NCI-H146 treated with DMSO at 0.1 percent for 48 hours (cell line): ENCODE measurements around the gene MAD1L1.
A peak's percentile ranks its signal among the peaks of the same experiment; 100 is the strongest.

Source experiments
- DNase-seq: peaks from one replicate; lab custom pipeline; 2025; ENCODE audit not compliant: unreplicated experiment; lab: John Stamatoyannopoulos, UW

MAD1L1 gene

DNA sequence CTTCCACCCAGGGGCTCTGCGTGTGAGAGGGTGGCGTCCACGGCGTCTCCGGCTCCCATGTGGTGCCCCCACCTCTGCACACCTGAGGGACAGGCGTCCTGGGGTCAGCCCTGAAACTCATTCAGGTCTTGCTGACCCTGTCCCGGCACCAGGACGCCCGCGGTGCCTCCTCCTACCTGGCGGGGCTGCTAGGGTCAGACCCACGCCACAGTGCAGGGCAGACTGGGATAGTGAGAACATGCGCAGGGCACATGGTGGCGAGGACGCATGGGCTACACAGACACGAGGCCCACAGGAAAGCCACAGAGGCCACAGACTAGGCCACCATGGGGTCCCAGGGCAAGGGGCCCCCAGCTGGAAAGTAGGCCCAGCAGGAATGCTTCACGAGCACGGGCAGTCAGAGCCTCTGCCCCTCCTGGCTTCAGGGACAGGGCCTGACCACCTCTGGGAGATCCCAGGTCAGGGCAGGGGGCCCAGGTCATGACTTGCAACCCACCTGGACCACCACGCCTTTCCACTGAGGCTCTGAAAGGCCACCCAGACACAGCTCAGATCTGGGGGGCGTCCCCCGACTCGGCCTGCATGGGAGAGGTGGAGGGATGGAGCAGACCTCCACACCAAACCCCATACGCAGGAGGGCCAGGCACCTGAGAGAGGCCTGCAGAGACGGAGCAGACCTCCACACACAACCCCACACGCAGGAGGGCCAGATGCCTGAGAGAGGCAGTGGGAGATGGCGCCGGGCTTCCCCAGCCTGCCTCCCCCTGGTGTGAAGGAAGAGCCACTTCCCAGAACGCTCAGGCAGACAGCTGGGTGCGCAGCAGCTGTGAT, 374.1 kb downstream of the MAD1L1 start:
- no peak for DNase-seq

DNA sequence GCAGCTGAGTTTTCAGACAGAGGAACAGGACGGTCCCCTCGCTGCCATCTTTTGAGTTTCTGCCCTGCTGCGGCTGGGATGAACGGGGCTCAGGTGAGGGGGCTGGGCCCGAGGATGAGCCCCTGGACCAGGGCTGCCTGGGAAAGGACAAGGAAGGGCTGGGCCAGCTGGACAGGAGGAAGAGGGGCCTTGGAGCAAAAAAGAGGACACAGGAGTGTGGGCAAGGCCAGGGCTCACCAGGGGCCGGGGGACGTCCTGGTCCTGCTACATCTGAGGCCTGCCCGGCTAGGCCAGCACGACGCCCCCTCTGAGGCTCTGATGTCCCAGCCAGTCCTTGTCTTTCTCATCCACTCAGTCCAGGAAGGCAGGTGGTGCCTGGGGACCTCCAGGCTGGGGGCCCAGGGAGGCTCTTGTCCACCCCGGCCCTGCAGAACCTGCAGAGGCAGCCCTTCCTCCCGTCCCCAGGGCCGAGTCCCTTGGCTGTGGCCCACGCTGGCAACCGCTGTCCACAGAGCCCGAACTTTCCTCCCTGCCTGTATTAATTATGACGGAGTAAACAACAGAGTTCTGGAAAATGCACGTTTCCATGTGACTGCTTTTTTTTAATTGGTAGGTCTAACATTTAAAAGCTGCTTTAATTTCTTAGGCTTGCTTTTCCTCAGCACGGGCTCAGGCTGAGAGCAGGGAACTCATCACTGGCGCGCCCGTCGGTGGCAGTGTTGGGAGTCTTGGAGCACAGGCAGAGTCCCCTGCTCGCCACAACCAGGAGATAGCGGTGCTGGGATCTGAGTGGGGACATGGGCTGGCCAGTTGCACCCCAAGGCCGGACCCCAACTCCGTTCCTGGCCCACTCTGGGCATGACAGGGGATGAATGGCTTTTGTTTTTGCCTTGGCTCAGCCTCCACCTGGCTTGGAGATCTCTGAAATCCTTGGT, 375.0 kb downstream of the MAD1L1 start:
- no peak for DNase-seq

DNA sequence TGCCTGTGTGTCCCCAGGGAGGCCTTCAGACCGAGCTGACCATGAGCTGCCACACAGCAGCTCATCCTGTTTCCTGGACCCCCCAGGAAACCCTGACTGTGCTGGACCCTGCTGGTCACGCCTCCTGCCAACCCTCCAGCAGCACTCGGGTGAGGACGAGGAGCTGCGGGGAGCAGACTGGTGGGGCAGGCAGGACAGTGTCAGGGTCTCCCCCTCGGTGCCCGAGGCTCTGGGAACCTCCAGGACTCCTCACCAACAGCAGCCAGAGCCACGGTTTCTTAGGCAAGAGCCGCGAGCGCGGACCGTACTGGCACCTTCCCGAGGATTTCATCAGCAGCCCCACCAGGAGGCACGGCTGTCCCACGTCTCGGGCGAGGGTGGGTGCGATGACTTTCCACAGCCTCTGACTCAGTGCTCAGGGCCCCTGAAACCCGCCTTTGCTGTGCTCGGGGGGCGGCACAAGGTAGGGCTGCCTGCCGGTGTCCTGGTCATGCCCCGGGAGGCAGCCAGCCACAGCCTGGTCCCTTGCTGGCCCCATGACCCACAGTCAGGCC, 375.8 kb downstream of the MAD1L1 start:
- no peak for DNase-seq

DNA sequence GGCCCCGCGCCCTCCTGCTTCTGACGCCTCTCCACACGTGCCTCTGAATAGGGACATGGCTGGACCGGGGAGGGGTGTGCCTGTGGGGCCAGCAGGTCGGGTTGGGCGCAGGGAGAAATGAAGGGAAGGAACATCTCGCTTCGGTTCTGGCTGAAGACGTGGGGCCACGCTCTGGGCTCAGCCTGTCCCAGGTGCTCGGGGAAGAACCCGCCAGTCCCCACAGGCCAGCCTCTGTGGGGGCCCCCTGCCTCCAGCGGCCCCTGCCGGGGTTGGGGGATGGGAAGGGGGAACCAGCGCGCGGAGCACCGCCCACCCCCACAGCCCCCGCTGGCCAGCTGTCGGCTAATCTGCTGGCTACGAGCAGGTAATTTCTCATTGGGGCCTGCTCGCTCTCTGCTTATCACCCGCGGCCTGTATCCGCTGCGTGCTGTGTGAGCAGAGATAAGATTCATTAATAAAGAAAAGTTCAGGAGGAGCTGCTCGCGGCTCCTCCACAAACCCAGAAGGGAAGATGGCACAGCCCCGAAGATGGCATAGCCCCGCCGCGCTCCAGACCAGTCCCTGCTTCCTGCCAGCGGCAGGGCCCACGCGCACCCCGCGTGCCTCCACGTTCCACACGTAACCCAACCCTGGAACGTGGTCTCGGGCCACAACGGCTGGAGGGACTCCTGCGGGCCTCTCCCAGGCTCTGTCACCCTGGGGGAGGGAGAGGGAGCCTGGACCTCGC, 376.4 kb downstream of the MAD1L1 start:
- DNase-seq: no peak

DNA sequence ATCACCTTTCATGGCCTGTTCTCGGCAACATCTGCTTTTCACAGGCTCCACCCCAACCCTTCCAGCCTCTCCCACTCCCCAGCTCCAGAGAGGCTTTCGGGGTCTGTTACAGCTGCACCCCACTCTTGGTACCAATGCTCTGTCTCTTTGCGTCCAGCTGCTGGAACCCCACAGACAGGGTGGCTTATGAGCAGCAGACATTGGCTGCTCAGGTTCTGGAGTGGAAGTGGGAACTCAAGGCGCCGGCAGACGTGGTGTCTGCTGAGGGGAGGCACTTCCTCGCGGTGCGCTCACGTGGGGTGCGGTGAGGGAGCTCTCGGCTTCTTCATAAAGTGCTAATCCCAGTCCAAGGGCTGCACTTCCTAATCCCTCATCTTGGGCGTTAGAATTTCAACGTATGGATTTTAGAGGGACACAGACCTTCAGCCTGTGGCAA, 377.0 kb downstream of the MAD1L1 start:
- no peak for DNase-seq

DNA sequence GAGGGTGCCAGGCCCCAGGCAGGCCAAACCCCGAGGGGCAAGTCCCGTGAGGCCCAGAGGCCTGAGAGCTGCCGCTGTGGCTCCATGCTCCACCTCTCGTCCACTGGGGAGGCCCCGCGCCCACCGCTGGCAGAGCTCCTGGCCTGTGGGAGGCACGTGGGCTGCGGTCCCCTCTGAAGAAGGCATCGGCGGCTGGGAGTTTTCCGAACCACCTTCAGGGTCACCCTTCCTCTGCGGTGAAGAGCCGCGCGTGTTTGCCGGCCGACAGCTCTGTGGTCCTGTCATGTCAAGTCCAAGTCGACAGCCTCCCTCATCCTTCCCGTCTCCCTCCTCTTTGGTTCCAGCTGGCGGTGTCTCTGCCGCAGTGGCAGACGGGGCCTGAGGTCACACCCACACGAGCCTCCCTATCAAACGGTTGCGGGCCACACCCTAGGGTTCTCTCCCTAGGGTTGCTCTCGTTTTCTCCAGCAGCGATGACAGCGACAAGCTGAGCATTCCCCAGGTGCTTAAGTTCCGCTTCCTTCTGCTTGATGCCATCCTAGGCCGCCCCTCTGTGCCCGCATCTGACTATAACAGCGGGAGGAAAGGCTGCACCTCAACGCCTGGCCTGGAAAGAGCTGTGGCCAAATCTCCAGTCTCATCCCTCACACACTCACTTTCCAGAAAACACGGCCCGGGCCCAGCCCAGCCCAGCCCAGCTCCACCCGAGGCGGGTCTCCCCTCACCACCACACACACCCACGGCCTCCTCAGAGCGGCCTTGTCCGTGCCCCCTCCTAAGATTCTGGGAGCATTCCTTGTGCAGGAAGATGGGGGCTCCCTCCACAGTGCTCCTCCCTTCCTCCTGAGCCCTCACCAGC, 377.6 kb downstream of the MAD1L1 start:
- no peak for DNase-seq

DNA sequence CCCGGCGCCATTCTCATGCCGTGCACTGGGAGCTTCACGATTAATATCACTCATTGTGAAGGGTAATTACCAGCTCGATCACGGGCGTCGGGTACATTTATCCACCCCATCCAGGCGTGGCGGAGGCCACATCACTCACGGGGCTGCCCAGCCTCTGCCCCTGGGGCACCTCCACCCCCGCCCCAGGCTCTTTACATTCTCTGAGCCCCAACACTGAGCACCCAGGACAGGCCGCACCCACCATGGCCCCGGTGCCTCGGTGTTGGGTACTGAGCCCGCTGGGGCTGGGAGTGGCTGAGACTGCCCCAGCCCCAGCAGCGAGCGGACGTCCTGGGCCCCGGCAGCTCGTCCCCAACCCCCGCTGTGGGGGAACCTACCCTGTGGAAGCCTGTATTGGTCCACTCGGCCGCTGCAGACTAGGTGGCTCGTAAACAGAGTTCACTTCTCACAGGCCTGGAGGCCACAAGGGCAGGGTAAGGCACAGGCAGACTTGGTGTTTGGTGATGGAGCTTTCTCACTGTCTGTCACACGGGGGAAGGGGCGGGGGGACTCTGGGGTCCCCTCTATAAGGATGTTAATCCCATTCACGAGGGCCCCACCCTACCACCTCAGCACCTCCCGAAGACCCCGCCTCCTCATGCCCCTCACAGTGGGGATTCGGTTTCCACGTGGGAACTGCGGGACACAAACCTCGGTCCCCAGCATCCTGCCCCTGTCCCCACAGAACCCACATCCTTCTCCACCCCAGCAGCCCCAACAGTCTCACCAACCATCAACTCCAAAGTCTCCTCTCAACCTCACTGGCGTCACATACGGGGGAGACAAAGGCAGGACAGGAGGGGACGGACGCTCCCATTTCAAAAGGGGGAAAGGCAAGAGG, 378.5 kb downstream of the MAD1L1 start:
- no peak for DNase-seq

DNA sequence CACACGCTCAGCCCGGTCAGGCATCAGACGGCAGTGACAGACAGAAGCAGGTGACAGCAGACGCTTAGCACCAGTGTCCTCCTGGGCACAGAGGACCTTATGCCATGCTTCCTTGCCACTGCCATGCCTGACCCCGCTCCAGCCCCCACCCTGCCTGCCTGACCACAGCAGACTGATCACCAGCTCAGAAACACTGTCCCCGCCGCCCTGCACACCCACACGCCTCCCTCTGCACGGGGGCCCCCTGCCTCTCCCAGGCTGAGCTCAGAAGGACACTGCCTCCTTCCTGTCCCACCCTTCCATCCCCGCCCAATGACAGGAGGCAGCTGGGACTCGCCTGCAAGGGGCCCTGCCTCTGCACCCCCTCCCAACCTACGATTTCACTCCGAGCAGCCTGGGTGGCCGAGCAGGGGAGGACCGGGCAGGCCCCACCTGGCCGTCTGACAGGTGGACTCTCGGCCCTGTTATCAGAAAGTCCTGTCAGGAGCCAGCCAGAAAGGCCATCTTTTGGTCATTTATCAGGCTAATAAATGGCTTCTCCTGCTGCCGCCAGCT, 379.2 kb downstream of the MAD1L1 start:
- peak; percentile 12 for DNase-seq

DNA sequence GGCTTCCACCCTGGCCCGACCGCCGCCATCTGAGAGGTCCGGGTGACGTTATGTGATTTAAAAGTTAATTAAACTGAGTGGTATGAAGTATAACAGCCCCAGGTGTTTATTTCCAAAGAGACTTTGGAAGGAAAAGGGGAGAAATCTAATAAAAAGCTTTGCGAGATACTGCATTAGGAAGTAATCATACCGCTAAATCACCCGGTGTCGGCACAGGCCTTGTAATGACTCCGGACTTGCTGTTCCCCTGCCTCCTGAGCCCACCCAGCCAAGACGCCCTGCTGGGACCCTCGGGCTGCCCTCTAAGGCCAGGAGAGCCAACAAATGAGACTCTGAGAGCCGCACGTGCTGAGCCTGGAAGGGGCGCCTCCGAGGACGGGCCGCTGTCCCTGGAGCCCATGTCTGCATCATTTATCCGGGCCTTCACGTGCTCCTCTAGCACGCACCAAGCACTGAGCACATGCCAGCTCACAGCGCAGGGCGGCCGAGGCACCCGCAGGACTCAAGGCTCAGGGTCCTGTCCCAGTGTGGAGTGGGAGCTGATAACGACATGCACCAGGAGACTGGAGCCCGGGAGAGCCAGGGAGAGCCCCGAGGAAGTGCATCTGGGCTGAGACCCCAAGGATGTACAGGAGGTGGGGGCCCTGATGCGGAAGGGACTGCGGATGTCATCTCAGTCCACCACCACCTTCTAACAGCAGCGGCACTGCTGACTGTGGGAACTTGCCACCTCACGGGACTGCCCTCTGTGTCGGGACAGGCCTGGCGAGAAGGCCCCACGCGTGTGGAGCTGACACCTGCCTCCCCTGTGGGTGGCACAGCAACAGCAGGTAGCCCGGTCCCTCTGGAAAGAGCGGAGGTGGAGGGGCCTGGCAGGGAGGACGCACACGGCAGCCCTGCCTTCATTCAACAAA, 380.0 kb downstream of the MAD1L1 start:
- DNase-seq: no peak

DNA sequence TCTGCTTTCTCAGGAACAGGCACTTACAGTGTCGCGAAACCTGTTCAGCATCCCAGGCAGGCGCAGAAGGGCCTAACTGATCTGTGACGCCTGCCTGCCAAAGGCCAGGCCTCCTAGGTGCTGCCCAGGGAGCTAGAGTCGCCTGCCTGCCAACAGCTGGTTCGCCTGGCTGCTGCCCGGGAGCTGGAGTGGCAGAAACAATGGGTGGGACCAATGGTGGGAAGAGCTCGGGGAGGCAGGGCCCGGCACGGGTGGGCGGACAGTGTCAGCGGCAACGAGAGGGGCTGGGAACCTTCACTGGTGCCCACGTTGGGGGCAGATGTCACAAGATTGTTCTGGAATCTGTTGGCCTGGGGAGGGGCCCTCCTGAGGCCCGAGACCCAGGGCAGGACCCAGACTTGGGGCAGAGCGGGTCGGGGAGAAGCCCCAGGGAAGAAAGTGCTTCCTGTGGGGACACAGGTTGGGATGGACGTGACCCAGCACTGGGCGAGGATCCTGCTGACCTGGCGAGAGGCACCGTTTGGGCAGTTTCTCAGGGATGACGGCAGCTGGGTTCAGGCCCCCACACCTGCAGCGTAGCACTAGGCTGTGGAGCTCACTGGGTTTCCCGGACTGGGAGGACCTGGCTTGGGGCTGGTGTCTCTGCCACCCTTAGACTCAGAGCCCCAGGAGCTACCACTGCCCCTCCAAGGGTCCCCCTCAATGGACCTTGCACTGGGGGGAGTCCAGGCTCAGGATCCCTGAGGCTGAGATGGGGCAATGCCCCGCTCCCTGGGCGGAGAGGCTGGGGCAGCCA, 380.8 kb downstream of the MAD1L1 start:
- no peak for DNase-seq

DNA sequence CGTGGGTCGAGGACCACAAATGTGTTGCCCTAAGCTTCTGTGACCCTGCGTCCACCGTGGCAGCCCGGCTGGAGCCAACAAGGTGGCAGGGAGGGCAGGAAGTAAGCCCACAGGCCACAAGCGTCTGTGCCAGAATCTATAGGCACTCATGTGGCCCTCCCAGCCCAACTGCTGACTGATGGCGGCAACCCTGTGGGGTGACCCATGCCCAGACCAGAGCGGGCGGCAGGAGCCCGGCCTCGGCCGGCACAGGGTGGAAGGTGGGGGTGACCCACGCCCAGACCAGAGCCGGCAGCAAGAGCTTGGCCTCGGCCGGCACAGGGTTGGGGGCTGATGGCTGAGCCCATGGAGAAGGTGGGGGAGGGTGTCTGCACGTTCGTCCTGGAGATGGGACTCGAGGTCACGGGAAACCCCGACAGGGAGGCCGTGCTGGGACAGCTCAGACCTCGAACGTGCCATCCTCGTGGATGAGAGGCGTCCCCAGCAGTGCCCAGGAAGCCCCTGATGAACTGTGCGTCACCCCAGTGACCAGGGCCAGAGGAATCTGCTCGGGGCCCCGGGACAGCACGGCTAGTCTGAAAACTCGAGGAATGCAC, 381.7 kb downstream of the MAD1L1 start:
- DNase-seq: no peak

DNA sequence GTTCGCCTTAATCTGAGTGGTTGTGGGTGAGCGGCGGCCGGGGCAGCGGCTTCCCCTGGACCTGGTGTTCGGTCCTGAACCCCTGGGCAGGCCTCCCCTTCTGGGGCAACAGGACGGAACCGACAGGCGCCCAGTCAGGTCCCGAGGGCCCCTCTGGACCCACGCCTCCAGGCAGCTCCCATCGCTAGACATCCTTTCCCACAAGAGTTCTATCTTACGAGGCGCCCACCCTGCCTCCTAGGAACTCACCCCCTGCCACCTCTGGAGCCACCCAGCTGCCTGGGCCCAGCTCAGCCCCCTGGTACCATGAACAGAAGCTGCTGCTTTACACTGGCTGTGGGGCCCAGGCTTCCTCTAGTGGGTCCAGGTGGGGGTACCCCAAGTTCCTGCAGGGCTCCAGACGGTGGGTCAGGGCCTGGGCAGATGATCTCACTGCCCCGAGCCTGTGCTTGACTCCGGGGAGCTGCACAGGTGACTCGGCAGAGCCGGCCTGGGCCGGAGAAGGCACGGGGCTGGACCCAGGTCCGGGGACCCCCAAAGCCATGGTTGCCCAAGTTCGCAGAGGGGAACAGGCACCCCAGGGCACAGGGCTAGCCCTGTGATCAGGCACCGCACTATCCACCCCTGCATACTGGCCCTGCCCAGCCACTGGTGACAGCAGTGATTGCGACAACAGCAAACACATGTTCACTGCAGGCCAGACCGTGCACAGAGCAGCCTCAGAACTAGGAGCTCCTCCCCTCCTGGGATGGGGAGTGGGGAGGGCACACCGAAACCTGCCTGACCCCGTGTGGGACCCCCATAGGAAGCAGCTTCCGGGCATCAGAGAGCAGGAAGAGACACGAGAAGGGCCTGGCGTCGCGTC, 382.4 kb downstream of the MAD1L1 start:
- no peak for DNase-seq

DNA sequence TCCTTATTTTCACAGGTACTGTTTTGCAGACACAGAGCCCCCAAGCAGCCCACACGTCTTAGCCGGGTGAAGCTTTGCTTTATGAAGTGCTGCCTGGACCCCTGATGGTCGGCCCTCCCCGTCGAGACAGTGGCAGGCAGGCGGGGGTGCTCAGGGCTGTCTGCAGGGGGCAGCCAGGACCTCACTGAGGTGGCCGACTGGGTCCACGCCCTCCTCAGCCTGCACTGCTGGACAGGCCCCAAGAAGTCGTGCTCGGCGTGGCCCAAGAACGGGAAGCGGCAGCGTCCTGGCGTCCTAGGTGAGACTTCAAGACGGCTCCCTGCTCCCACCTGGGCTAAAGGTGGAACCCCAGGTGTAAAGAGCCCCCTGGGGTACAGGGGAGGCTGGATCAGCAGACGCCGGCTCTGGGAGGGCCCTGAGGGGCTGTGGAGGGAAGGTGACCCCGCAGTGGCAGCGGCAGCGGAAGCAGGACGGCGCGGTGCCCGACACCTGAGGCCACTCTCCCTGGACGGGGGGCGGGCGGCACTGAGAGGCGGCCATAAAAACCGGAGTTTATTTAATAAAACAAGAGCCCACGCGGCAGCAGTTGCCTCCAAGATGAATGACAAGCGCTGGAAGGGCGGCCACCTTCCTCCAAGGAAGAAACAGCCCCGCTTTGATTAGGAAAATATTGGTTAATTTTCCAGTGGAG, 383.2 kb downstream of the MAD1L1 start:
- DNase-seq: no peak

DNA sequence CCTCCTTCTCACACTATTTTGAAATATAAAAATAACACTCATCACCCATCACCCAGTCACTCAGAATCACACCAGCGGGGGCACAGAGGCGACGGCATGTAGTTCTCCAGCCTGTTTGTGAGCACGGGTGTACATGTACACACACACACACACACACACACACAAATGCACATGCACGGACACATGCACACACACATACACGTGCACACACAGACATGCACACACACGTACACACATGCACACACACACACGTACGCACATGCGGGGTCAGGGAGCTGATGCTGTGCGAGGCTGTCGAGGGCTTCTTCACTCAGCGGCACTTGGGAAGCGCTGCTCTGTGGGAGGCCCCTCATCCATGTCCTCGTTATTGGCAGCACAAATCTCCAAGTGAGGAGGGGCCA, 383.8 kb downstream of the MAD1L1 start:
- DNase-seq: no peak

DNA sequence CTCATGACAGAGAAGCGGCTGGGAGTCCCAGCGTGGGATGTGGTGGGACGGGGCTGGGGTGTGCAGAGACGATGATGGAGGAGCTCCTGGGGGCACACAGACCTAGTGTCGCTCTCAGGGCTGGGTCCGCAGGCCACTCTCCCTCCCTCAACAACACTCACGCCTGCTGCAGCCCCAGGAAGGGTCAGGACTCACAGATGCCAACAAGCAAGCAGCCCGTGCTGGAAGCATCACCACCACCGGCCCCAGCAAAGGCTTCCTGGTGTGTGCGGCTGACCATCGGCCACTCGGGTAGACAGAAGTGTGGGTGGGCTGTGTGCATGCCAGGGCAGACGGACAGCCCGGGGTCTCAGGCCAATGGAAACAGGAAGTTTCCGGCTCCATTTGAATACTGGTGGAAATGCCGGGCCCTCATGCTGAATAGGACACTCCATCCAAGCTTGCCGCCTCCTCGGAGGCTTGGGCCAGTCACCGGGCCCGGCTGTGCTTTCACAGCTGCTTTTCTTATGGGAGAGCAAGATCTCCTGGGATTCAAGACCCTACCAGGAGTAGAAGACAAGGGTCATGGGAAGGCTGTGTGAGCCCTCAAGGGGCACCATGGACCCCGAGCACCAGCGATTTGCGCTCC, 384.6 kb downstream of the MAD1L1 start:
- DNase-seq: no peak
